Colonic mucosa (tissue), 4 donors: ENCODE data around the gene PURA. TPM values are rescaled to one million over a fixed set of nuclear protein-coding genes. Genes with fewer than 3 reads are reported as not detected.
A peak's percentile ranks its signal among the peaks of the same experiment; 100 is the strongest.

Experiments used
- DNase-seq: peaks from one replicate; pipeline ENCODE4 v3.0.0-alpha.2; 2020
- H3K27ac ChIP-seq: fragments of 200-600 bp; one replicate; pipeline ENCODE4 v1.8.0; 2021
- H3K27me3 ChIP-seq: fragments of 200-600 bp; one replicate; pipeline ENCODE4 v1.8.0; 2021
- H3K36me3 ChIP-seq: fragments of 200-600 bp; one replicate; pipeline ENCODE4 v1.8.0; 2021
- H3K4me1 ChIP-seq: fragments of 200-600 bp; one replicate; pipeline ENCODE4 v1.8.0; 2021; ENCODE audit warnings: mild to moderate bottlenecking
- H3K4me3 ChIP-seq: fragments of 200-600 bp; one replicate; pipeline ENCODE4 v1.8.0; 2021
- H3K9ac ChIP-seq, 2 donors: one replicate each; pipeline ENCODE4 v1.7.0; 2013; ENCODE audit warnings: control low read depth in 2 of 2, low read depth in 2 of 2, low read length in 2 of 2
- H3K9me3 ChIP-seq: fragments of 200-600 bp; one replicate; pipeline ENCODE4 v1.8.0; 2021
- CTCF ChIP-seq: fragments of 200-600 bp; IDR thresholded peaks from one replicate; pipeline ENCODE4 v1.8.0; 2022; ENCODE audit warnings: antibody characterized with exemption, mild to moderate bottlenecking
- intact Hi-C: fragments of 100-400 bp; cut with DNase I; formaldehyde crosslinking; loops from one replicate; pipeline ENCODE4 v1.14.1; 2022
- total RNA-seq, 2 donors: library from RNA; stranded (reverse); fragmentation: NEBNext Ultra II Directional in 1 of 2; extraction: Animal tissue kit (Norgen Biotek cat#: 25700) in 1 of 2; gene quantifications; one replicate each; pipeline ENCODE4 v1.2.1, GENCODE V29; 2021
- donor health status: healthy.
- donor health status: DM: no; HTN: no; CAD: no.
- donor health status: DM: no; HTN: no; CAD: no.

Gene PURA
- total RNA-seq, 2 donors from 2014 or later, result 20.5 to 21.6 TPM

GRCh38 chr5:140111859-140112551, 1.9 kb upstream of the PURA start:
- TF ChIP-seq CTCF, result no peak
- Histone ChIP-seq H3K36me3 (no peaks in the 10 kb centered on the region), H3K27me3 (no peaks in the 10 kb centered on the region), H3K9ac (no peak overlapping the region), H3K27ac (no peak overlapping the region), H3K4me1 (peaks cover 7% of the 10 kb centered on the region), H3K9me3 (no peaks in the 10 kb centered on the region), H3K4me3 (no peak overlapping the region)
- no peak for DNase-seq
- intact Hi-C loops, result no loop called here

GRCh38 chr5:140112685-140113179, 1.2 kb upstream of the PURA start:
- H3K9me3 ChIP-seq, result no peaks in the 10 kb centered on the region
- peaks cover 7% of the 10 kb centered on the region for H3K4me1 ChIP-seq
- peak overlapping the region in 1 of 2 donors; percentile 88 for H3K9ac ChIP-seq
- intact Hi-C loops, result no loop called here
- peak; percentile 18 for DNase-seq
- TF ChIP-seq CTCF, result no peak
- H3K27ac ChIP-seq, result no peak overlapping the region
- H3K36me3 ChIP-seq, result no peaks in the 10 kb centered on the region
- H3K27me3 ChIP-seq, result no peaks in the 10 kb centered on the region
- H3K4me3 ChIP-seq, result peak overlapping the region; percentile 66

GRCh38 chr5:140113180-140113698, 670 bp upstream of the PURA start:
- peak overlapping the region; percentile 66 for H3K4me3 ChIP-seq
- H3K27ac ChIP-seq, result peak overlapping the region; percentile 91
- H3K4me1 ChIP-seq, result peaks cover 7% of the 10 kb centered on the region
- H3K36me3 ChIP-seq, result no peaks in the 10 kb centered on the region
- intact Hi-C loops, result no loop called here
- no peak for TF ChIP-seq CTCF
- H3K9ac ChIP-seq, result peak overlapping the region; percentile 76 to 88
- no peaks in the 10 kb centered on the region for H3K9me3 ChIP-seq
- peak; percentile 29 for DNase-seq
- no peaks in the 10 kb centered on the region for H3K27me3 ChIP-seq

GRCh38 chr5:140114341-140115185, 654 bp downstream of the PURA start:
- Histone ChIP-seq H3K9ac (peak overlapping the region; percentile 80 to 87), H3K4me3 (peak overlapping the region; percentile 66), H3K9me3 (no peaks in the 10 kb centered on the region), H3K27ac (peak overlapping the region; percentile 91), H3K4me1 (peaks cover 7% of the 10 kb centered on the region), H3K36me3 (no peaks in the 10 kb centered on the region), H3K27me3 (no peaks in the 10 kb centered on the region)
- intact Hi-C loops, result no loop called here
- DNase-seq, result peak; percentile 64
- no peak for TF ChIP-seq CTCF

GRCh38 chr5:140115186-140115500, 1.2 kb downstream of the PURA start:
- peak overlapping the region; percentile 91 for H3K27ac ChIP-seq
- no peak for TF ChIP-seq CTCF

More at GRCh38 chr5:140115186-140115500, 1.2 kb downstream of the PURA start:
- no peaks in the 10 kb centered on the region for H3K36me3 ChIP-seq
- DNase-seq, result no peak
- peaks cover 7% of the 10 kb centered on the region for H3K4me1 ChIP-seq
- intact Hi-C loops, result no loop called here
- no peaks in the 10 kb centered on the region for H3K9me3 ChIP-seq
- H3K9ac ChIP-seq, result peak overlapping the region; percentile 80 to 87
- no peaks in the 10 kb centered on the region for H3K27me3 ChIP-seq
- peak overlapping the region; percentile 66 for H3K4me3 ChIP-seq
